ENCODE measurements around the gene TBX18. TPM values are rescaled to one million over a fixed set of nuclear protein-coding genes. Genes with fewer than 3 reads are reported as not detected.

The TBX18 gene
- total RNA-seq (2021) = 0.15 TPM in 1 of 3 replicates, not detected in the others
- Bru-seq, nascent RNA = percentile 5 among the genes with signal in this experiment
- long read RNA-seq, experiment 1 = 0 reads
- long read RNA-seq, experiment 2 = 0 reads
- long read RNA-seq, experiment 3 = 0 reads

- Mint-ChIP-seq H3K4me1 (peaks cover 46% of the 10 kb centered on the region), H3K27ac (no peak within 1 kb of the TSS), H3K36me3 (no peaks in the 10 kb centered on the region), H3K9me3 (no peaks in the 10 kb centered on the region), H3K4me3 (peak within 1 kb of the TSS; percentile 82), H3K27me3 (ENCODE audit: low read depth) (peaks cover 100% of the 10 kb centered on the region)
- peak; percentile 97 for DNase-seq (ENCODE audit: low spot score)
- POLR2A ChIA-PET = interaction anchor here (1.3 kb wide), 1 partner anchor 10 kb away, joined by 3 read pairs; no protein-coding TSS in a partner anchor
- CTCF ChIA-PET = interaction anchor here (0.6 to 3.6 kb wide), 3 partner anchors 9 to 203 kb away, joined by 3 to 63 read pairs (median 3); no protein-coding TSS in a partner anchor
- peak; percentile 84 for ATAC-seq
- TF ChIP-seq GTF2I (CRISPR knock-in tag; conservative IDR thresholded peaks at IDR 0.05) (no peak), ZNF219 (CRISPR knock-in tag; IDR thresholded peaks at IDR 0.05; ENCODE audit: borderline replicate concordance) (no peak), ZNF425 (CRISPR knock-in tag; conservative IDR thresholded peaks at IDR 0.05) (no peak), SP1 (CRISPR knock-in tag; conservative IDR thresholded peaks at IDR 0.05) (0 out of 2 replicates have a peak, but pooled peaks have one; percentile 28), ZNF281 (CRISPR knock-in tag; IDR thresholded peaks at IDR 0.05) (no peak), FOXJ3 (CRISPR knock-in tag; IDR thresholded peaks at IDR 0.05; ENCODE audit: borderline replicate concordance) (no peak), ZNF512 (CRISPR knock-in tag; IDR thresholded peaks at IDR 0.05; ENCODE audit: borderline replicate concordance) (no peak), PREB (CRISPR knock-in tag; IDR thresholded peaks at IDR 0.05; ENCODE audit: borderline replicate concordance) (no peak), NFATC4 (CRISPR knock-in tag; IDR thresholded peaks at IDR 0.05) (no peak), IRF2 (CRISPR knock-in tag; IDR thresholded peaks at IDR 0.05; ENCODE audit: borderline replicate concordance, low read depth) (no peak), MYBL2 (CRISPR knock-in tag; IDR thresholded peaks at IDR 0.05) (no peak), ZNF396 (CRISPR knock-in tag; IDR thresholded peaks at IDR 0.05; ENCODE audit: borderline replicate concordance) (no peak), NR3C1 (CRISPR knock-in tag; conservative IDR thresholded peaks at IDR 0.05; ENCODE audit: low read depth) (no peak), HMGA2 (CRISPR knock-in tag; IDR thresholded peaks at IDR 0.05) (no peak), JAZF1 (CRISPR knock-in tag; IDR thresholded peaks at IDR 0.05) (no peak), ZNF138 (CRISPR knock-in tag; conservative IDR thresholded peaks at IDR 0.05) (no peak), ZNF532 (CRISPR knock-in tag; IDR thresholded peaks at IDR 0.05; ENCODE audit: borderline replicate concordance) (no peak), TEAD1 (CRISPR knock-in tag; IDR thresholded peaks at IDR 0.05) (no peak), E2F1 (CRISPR knock-in tag; IDR thresholded peaks at IDR 0.05) (no peak), NFYB (CRISPR knock-in tag; conservative IDR thresholded peaks at IDR 0.05; ENCODE audit: low read depth) (peak; percentile 55), TCF7 (CRISPR knock-in tag; IDR thresholded peaks at IDR 0.05; ENCODE audit: low read depth) (no peak), NR1H2 (CRISPR knock-in tag; IDR thresholded peaks at IDR 0.05) (no peak), RELA (CRISPR knock-in tag; IDR thresholded peaks at IDR 0.05; ENCODE audit: borderline replicate concordance) (no peak)
Observed at GRCh38 chr6:84764332-84765049, at the start of gene TBX18. TBX18 (minus strand) TSS chr6:84764598; CDS start chr6:84764181, 417 bp downstream.

Data from WTC11 (cell line).